Measurements from ENCODE around the gene SPA17. TPM values are rescaled to one million over a fixed set of nuclear protein-coding genes. Genes with fewer than 3 reads are reported as not detected.

SPA17 gene
- total RNA-seq, 1 donor from 2014 or later: 4.5 TPM

Small RNAs within 50 kb of the gene (small RNA-seq; reads per million reads assigned to genes)
- not detected for gene RNA5SP352 (ENCODE audit: low replicate concordance)

Other genes starting within 250 kb of the SPA17 start
- not detected for gene OR8B4, start 249.0 kb upstream of the SPA17 start, total RNA-seq
- not detected for gene OR8B8, start 228.2 kb upstream of the SPA17 start, total RNA-seq
- not detected for gene OR8B12, start 130.2 kb upstream of the SPA17 start, total RNA-seq
- gene OR8A1, start 103.9 kb upstream of the SPA17 start, total RNA-seq: not detected
- gene PANX3, start 62.5 kb upstream of the SPA17 start, total RNA-seq: not detected
- gene TBRG1, start 51.0 kb upstream of the SPA17 start, total RNA-seq: 24.0 TPM
- 7.2 TPM for gene SIAE, start 165 bp upstream of the SPA17 start, total RNA-seq
- gene NRGN, start 66.0 kb downstream of the SPA17 start, total RNA-seq: 2.9 TPM
- not detected for gene VSIG2, start 78.4 kb downstream of the SPA17 start, total RNA-seq
- 24.0 TPM for gene ESAM, start 88.4 kb downstream of the SPA17 start, total RNA-seq
- 21.7 TPM for gene MSANTD2, start 126.5 kb downstream of the SPA17 start, total RNA-seq
- 10.8 TPM for gene ROBO3, start 191.5 kb downstream of the SPA17 start, total RNA-seq
- gene ROBO4, start 224.0 kb downstream of the SPA17 start, total RNA-seq: 23.3 TPM
- gene HEPN1, start 245.3 kb downstream of the SPA17 start, total RNA-seq: not detected

Data from tongue (tissue), 2 donors.